ENCODE results near the gene OSMR.
"Not testable (repeated sequence)": the region's sequence is repeated elsewhere in the genome, so short reads cannot be mapped to it uniquely, and the experiment has no call there.

The OSMR gene

DNA sequence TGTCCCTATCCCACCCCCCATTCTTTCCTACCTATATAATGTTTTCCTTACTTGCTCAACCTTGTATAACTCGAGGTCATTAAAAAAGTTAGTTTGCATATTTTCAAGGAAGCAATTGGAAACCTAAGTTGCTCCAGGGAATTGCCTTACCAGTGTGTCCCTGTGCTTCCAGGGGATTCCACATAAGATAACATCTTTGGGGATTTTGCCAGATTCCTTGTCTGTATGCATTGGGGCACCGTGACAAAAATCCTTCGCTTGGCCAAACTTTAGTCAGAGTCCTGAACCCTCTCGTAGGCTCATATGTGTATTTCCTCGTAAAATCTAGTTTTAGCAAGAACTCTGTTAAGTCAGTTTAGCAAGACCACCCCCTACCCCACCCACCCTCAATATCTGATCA, 14.7 kb upstream of the OSMR start:
- no peak for DNase-seq (ENCODE audit: low spot score)

DNA sequence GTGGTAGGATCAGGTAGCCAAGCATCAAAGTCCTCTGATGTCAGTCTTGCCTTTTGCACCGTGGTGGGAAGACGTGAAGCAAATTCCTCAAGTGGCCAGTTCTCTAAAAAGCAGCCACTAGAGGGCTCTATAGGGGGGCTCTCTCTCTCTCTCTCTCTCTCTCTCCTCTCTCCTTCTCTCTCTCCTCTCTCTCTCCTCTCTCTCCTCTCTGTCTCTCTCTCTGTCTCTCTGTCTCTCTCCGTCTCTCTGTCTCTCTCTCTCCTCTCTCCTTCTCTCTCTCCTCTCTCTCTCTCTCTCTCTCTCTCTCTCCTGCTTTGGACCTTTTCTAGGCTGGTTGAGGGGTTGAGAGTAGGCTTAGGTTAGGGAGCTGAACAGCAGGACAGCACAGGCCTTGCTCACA, 13.9 kb upstream of the OSMR start:
- DNase-seq (ENCODE audit: low spot score): no peak

DNA sequence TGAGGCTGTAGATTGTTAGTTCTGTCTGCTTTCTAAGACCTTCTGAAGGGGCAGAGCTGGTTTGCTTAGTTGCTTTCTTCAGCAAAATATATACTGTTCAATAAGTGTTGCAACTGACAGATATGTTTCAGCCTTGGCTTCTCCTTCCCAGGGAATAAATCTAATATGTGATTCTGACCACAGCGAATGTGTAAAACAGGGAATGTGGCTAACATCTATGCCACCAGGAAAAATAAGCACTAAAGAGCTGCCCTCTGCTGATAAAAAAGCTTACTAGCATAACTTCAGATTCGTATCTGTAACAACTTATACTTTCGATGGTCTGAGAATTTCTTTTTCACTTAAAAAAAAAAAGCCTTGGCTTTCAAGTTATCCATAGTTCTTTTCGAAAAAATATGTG, 13.0 kb upstream of the OSMR start:
- DNase-seq (ENCODE audit: low spot score): no peak

DNA sequence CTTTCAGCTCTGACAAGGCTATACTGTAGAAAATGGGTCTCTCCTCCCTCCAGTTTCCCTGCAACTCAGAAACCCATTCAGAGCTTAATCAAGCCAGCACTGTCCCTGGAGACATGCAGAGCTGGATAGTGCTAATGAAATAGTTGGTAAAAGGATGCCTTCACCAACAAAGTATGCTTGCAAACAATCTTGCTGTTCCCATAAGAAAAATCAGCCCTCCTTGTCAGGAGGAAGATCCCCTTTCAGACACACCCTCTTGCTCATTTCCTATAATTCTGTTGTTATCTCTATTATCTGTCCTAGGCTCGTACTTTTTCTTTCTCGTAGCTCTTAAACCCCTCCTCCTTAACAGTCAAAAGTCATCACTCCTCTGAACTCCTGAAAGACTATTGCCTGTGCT, 9.9 kb upstream of the OSMR start:
- no peak for DNase-seq (ENCODE audit: low spot score)

DNA sequence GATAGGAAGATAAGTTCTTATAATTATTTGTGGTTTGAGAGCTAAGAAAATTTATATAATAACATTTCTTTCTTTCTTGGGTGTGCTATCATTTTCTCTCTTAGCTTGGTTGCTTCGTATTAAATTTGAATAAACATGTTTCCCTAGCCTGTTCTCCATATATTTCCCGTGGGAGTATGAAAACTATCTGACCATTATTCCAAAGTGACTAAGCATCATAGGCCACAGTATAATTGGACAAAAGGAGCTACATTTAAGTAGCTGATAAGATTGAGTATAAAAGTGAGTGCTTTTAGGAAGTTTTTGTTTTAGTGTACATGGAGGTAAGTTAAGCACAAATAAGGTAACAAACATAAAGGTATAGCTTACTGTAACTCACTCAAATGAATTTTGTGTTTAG, 8.4 kb upstream of the OSMR start:
- DNase-seq (ENCODE audit: low spot score): no peak

DNA sequence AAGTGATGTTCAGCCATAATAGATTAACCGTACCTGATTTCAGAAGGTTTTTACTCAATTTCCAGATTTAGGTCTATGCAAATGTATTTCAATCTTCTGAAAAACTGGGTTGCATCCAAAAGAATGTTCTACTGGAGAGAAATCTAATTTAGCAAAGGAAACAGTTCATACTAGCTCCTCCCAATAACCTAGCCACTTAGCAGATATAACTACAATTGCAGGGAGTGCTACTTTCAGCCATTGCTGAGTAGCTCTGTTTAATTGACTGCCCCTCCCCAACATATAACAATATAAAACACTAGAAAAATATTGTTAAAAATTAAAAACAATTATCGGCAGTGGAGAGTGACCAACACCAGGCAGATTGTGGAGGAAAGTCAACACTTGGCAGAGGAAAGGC, 7.9 kb upstream of the OSMR start:
- no peak for DNase-seq (ENCODE audit: low spot score)

DNA sequence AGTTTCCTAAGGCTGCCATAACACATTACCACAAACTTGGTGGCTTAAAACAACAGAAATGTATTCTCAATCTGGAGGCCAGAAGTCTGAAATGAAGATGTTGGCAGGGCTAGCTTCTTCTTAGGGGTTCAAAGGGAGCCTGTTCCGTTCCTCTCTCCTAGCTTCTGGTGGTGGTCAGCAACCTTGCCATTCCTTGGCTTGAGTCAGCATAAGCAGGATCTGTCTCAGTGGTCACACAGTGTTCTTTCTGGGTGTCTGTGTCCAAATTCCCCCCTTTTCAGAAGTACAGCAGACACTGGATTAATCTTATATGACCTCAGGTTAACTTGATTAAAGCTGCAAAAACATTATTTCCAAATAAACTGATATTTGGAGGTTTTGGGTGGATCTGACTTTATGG, 2.1 kb upstream of the OSMR start:
- no peak for DNase-seq (ENCODE audit: low spot score)

DNA sequence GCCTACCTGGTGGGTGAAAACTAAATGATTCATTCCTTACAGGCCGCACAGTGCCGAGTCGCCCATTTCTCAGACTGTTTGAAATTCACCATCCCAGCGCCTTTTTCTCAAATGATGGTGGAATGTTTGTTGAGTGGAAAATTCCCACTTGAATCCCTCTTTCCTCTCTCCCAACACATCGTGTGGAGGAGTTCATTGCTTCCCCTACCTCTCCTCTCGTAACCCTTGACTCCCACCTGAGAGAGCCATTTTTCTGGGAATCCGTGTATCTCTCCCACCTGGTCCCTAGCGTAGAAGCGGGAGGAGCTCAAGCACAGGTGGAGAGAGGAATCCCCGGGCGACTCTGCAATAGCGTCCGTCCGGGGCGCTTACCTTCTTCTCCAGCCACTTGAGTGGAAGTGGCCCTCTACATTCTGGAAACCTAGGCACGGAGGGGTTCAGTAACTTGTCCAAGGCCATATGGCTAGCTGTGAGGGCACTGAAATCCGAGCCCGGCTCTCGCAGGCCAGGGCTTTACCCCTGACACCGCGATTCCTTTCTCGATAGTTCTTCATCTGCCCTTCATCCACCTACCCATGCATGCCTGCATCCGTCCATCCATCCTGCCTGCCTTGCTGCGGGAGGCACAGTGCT, 683 bp downstream of the OSMR start:
- peak; percentile 14 for DNase-seq (ENCODE audit: low spot score)

DNA sequence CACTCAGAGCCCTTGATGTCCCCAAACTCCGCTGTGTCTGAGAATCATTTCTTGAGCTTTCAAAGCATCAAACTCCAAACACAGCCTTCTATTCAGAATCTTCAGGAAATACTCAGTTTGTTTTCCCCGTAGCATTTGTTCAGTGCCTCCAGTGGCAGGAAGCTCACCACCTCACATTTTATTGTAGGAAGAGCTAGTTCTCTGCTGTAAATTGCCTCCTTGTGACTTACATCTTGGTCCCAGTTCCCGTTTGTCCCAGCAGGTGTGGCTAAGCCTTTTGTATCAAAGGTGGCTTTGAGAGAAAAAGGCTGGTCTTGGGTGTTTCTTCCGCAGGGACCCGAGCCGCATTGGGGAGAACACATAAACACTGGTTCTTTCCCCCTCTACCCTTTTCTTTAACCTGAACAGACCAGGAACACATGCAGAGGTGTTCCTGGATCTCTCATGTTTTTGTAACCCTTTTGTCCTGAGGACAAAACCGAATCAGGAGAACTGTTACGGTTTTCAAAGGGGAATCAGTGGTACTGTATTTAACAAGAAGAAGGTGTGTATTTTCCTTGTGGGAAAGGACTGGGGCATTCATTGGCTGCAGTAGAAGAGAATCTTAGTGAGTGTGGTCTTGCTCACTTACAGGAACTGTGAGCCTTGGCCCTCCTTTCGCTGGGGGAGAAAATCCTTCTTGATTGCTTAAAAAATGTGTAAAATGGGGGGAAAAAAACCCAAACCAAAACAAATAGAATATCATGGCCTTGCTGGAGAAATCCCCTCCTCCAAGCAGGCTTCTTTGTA, 1.9 kb downstream of the OSMR start:
- DNase-seq (ENCODE audit: low spot score): peak; percentile 20

DNA sequence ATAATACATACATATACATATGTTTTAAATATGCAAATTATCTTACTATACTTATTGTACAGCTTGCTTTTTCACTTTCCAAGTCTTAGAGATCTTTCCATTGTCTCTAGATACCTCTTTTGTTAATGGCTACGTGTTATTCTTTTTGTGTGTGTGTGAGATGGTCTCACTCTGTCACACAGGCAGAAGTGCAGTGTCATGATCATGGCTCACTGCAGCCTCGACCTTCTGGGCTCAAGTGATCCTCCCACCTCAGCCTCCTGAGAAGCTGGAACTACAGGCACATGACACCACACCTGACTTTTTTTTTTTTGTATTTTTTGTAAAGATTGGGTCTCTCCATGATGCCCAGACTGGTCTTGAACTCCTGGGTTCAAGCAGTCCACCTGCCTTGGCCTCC, 2.8 kb downstream of the OSMR start:
- DNase-seq (ENCODE audit: low spot score): no peak

DNA sequence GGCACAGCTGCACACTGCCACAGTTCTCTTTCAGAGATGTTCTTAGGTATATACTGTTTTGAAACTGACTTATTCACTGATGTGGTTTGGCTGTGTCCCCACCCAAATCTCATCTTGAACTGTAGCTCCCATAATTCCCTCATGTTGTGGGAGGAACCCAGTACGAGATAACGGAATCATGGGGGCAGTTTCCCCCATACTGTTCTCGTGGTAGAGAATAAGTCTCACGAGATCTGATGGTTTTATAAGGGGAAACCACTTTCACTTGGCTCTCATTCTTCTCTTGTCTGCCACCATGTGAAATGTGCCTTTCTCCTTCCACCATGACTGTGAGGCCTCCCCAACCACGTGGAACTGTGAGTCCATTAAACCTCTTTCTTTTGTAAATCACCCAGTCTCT, 5.8 kb downstream of the OSMR start:
- not testable (repeated sequence) for DNase-seq (ENCODE audit: low spot score)

DNA sequence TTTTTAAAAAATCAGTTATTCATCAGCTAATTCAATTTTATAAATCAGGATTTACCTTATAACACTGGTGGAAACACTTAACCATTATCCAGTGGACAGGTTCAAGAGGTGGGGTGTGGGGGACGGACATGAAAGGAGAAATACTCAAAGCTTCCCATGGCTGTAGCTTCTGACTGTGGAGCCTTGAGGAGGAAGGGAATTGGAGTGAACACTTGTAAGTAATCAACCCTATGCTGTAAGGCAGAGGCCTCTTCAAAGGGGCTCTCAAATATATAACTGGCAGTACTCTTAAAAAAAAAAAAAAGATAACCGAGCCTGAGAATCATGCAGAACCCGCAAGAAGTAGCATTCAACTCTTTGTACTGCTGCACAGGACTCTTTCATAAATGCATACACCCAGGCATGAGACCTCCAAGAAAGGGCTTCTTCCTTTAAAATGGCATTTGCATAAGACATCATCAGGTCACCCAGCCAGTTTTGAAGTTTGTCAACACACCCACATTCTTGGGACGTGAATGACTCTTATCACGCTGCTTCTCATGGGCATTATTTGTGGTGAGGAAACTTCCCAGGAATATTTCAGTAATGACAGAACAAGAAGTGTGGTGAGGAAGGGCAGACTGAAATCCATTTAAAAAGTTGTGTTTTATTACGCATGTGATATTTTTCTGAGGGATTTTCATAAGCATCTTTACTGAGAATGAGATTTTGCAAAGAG, 8.1 kb downstream of the OSMR start:
- peak; percentile 86 for DNase-seq (ENCODE audit: low spot score)

DNA sequence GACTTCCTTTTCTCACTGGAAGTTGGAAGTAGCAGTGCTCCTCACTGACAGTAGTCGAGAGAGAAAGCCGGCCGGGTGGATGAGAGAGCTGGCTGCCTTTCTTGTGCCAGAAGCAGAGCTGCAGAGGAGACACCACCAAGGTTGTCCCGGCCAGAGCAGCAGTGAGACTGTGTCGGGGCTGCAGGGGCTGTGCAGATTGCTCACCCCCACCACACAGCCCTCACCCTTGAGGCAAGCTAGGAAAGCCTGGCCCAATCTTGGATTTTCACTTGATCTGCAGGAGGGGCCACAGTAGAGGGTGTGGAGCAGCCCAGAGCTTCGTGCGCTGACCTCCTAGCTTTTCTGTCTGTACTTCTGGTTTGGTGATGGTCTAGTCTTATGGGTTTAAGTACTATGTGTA, 9.1 kb downstream of the OSMR start:
- no peak for DNase-seq (ENCODE audit: low spot score)

DNA sequence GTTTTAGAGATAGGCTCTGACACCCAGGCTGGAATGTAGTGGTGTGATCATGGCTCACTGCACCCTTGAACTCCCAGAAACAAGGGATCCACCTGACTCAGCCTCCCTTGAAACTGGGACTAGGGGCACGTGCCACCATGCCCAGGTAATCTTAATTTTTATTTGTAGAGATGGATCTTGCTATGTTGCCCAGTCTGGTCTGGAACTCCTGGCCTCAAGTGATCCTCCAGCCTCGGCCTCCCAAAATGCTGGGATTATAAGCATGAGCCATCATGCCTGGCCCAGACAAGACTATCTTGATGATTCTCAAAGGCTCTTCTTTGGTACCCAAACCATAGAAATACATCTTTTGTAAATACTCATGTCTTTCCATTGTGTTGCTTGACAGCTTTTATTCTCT, 10.8 kb downstream of the OSMR start:
- DNase-seq (ENCODE audit: low spot score): no peak

DNA sequence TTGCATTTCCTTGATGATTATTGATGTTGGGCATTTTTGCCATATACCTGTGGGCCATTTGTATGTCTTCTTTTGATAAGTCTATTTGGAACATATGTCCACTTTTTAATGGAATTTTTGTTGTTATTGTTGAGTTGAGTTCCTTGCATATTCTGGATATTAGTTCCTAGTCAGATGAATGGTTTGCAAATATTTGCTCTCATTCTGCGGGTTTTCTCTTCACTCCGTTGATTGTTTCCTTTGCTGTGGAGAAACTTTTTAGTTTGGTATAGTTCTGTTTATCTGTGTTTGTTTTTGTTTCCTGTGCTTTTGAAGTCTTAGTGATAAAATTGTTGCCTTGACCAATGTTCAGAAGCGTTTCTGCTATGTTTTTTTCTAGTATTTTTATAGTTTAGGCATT, 13.0 kb downstream of the OSMR start:
- DNase-seq (ENCODE audit: low spot score): no peak

DNA sequence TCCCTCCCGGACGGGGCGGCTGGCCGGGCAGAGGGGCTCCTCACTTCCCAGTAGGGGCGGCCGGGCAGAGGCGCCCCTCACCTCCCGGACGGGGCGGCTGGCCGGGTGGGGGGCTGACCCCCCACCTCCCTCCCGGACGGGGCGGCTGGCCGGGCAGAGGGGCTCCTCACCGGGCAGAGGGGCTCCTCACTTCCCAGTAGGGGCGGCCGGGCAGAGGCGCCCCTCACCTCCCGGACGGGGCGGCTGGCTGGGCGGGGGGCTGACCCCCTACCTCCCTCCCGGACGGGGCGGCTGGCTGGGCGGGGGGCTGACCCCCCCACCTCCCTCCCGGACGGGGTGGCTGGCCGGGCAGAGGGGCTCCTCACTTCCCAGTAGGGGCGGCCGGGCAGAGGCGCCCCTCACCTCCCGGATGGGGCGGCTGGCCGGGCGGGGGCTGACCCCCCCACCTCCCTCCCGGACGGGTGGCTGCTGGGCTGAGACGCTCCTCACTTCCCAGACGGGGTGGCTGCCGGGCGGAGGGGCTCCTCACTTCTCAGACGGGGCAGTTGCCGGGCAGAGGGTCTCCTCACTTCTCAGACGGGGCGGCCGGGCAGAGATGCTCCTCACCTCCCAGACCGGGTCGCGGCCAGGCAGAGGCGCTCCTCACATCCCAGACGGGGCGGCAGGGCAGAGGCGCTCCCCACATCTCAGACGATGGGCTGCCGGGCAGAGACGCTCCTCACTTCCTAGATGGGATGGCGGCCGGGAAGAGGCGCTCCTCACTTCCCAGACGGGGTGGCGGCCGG, 16.4 kb downstream of the OSMR start:
- not testable (repeated sequence) for DNase-seq (ENCODE audit: low spot score)

DNA sequence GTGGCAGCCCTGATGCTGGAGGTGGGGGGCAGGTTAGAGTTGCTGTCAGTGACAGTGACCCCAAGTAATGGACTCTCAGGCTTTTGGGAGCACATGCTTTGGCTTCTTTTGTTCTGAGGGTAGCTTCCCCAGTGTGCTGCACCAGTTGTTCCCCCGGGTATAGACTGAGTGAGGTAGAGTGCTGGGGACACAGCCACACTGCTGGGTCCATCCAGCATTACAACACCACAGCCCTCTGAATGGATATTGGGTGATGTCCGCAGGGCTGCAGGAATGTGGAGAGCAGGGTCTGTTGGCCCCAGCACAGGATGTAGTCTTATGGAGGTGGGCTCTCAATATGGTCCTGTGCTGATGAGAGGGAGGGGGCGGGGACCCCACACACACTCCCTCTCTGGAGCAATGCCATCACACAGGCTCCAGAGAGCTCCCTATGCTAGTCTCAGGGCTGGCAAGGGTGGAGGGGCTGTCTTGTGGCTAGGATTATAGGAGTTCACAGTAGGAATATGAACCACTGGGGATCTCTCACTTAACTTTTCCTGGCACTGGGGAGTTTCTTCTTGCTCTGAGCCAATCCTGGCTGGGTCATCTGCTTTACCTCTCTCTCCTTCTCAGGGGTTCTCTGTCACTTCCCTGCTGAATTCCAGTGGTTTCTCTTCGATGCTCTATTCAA, 20.7 kb downstream of the OSMR start:
- no peak for DNase-seq (ENCODE audit: low spot score)

DNA sequence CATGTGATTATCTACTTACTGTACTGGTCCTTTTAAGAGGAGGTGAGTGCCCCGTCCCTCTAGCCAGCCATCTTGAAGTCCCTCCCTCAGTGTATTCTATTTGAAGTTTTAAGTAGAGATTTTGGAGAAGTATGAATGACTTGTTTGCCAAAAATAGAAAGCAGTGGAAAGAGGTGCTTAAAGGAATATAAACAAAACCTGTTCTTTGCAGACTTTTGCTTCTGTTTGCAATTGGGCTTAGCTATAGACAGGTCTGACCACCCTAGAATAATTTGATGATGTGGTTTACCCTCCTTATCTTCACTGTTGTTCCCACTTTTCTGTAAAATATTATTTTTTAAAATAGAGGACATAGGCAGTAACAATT, 21.2 kb downstream of the OSMR start:
- DNase-seq (ENCODE audit: low spot score): no peak

DNA sequence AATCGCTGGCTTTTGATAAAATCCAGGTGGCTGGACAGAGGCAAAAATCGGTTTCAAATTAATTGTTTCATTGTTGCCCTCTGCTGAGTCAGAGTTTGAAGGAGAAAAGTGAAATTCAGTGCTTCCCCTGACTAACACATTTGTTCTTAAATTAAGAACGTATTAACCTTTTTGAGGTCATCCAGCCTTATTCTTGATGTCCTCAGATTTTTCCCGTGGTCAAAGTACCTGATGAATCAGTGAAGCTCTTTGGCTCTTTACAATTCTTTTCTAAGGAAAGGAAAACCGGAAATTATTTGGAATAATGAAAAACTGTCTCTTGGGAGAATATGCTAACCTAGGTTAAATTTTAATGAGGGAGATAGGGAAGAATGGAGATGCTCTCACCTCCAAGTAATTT, 21.6 kb downstream of the OSMR start:
- DNase-seq (ENCODE audit: low spot score): no peak

DNA sequence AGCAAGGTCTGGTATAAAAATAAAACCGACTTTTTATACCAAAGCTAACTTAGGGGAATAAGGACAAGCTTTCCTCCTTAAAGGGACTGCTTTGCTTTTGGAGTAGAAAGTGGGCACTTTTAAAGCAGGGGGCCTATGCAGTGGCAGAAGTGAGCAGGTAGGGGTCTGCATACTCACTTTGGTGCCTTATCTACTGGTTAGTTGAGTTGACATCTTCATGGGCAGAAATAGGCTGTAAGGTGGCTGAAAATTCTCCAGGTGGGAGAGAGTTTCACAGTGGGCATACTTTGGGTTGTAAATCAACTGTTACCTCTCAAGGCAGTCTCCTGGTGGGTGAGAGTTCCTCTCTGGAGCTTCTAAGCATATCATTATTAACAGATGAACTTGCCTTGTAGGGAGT, 24.8 kb downstream of the OSMR start:
- no peak for DNase-seq (ENCODE audit: low spot score)

DNA sequence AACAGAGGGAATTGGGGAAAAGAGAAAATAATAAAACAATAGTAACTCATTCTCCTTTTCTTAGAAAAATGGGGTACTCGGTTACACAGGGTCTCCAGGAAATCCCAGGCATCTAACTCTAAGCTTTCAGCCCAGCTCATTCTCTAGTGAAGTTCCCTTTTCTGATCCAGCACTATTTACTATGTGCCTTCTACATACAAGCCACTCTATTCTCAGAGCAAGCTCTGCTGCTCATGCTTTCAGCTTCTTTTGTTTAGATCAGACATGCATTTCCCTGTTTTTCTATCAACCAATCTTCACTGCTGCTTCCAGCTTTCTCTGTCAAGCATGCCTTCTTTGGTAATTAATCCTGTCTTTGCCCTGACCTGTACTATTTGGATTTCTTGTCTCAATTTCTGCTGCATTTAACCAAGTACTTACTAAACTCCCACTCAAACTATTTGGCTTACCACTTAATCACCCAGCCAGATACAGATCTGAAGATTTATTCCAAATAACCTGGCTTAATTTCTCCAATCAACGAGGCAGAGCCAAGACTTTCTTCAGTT, 25.3 kb downstream of the OSMR start:
- no peak for DNase-seq (ENCODE audit: low spot score)

Data from AG08395 (cell line).